DMS53 (cell line): Measurements from ENCODE around the gene GABPA.

ENCODE experiments used
- DNase-seq: peaks from one replicate; lab custom pipeline; 2025; lab: John Stamatoyannopoulos, UW

The GABPA gene

GRCh38 chr21:25811186-25811585 is 76.4 kb downstream of the GABPA start:
- DNase-seq, result no peak

- DNase-seq, result no peak
Measured at GRCh38 chr21:25813917-25814316, 79.1 kb downstream of the GABPA start.

GRCh38 chr21:25818121-25818520 is 83.3 kb downstream of the GABPA start:
- DNase-seq, result no peak

- no peak for DNase-seq
Measured at GRCh38 chr21:25818551-25818950, 83.8 kb downstream of the GABPA start.
